Heart right ventricle (tissue), 16 donors: ENCODE measurements around the gene YBX2. TPM values are rescaled to one million over a fixed set of nuclear protein-coding genes. Genes with fewer than 3 reads are reported as not detected.

Experiments
- ATAC-seq, 8 donors: fragments of 200-7000 bp; cut with Tn5 transposase; one replicate each; pipeline ENCODE4 v1.9.1; 2020; ENCODE audit warnings: mild to moderate bottlenecking in 8 of 8, moderate library complexity in 8 of 8, moderate number of reproducible peaks in 1 of 8
- DNase-seq, 2 donors: peaks; one replicate each; pipeline ENCODE4 v3.0.0-alpha.2; 2020
- H3K27ac ChIP-seq, 10 donors: fragments of 200-600 bp; sonication (generic) in 2 of 10; one replicate each; pipeline versions ENCODE4 v1.5.0 to v1.8.0; 2020 to 2022; ENCODE audit warnings: mild to moderate bottlenecking in 3 of 10
- H3K27me3 ChIP-seq, 7 donors: fragments of 200-600 bp; one replicate each; pipeline ENCODE4 v1.8.0; 2021 to 2022; ENCODE audit warnings: mild to moderate bottlenecking in 2 of 7
- H3K36me3 ChIP-seq, 9 donors: fragments of 200-600 bp; sonication (generic) in 1 of 9; one replicate each; pipeline versions ENCODE4 v1.5.0 to v1.8.0; 2020 to 2022; ENCODE audit warnings: mild to moderate bottlenecking in 2 of 9
- H3K4me1 ChIP-seq, 9 donors: fragments of 200-600 bp; sonication (generic) in 1 of 9; one replicate each; pipeline versions ENCODE4 v1.5.0 to v1.8.0; 2020 to 2022; ENCODE audit warnings: mild to moderate bottlenecking in 4 of 9
- H3K4me3 ChIP-seq, 10 donors: fragments of 200-600 bp; sonication (generic) in 2 of 10; one replicate each; pipeline versions ENCODE4 v1.5.0 to v1.8.0; 2020 to 2022; ENCODE audit warnings: mild to moderate bottlenecking in 7 of 10, moderate library complexity in 2 of 10
- H3K9me3 ChIP-seq, 11 donors: fragments of 200-600 bp in 10 of 11; sonication (generic) in 2 of 11; one replicate each; pipeline versions ENCODE4 v1.5.0 to v1.8.0; 2013 to 2022; ENCODE audit warnings: mild to moderate bottlenecking in 2 of 11, control low read depth in 1 of 11, moderate library complexity in 1 of 11
- WGBS, 2 donors: extraction: QIAGEN DNeasy Blood & Tissue Kit; methylation state at CpG; one replicate each; pipeline ENCODE4 v1.1.7; 2013; ENCODE audit warnings: inconsistent platforms in 1 of 2; 5-methylcytosine and 5-hydroxymethylcytosine counted together
- intact Hi-C, 10 donors: fragments of 100-400 bp; cut with DNase I; formaldehyde crosslinking; loops; one replicate each; pipeline versions ENCODE4 v1.11.1 to v1.14.2; 2022
- polyA plus RNA-seq, 2 donors: library from polyadenylated mRNA; stranded (reverse); fragments of 200-250 nt; gene quantifications; one replicate each; pipeline ENCODE4 v1.2.3, GENCODE V29; 2013
- total RNA-seq, 10 donors: library from RNA; stranded (reverse); fragmentation: NEBNext Ultra II Directional in 3 of 10; extraction: Animal tissue kit (Norgen Biotek cat#: 25700) in 3 of 10; gene quantifications; one replicate each; pipeline versions ENCODE4 v1.2.1 to v1.2.4, GENCODE V29; 2021 to 2023
- TF ChIP-seq, protein P1 (sequence below), 9 donors: fragments of 200-600 bp; sonication (generic) in 2 of 9; IDR thresholded peaks; one replicate each; pipeline versions ENCODE4 v1.5.0 to v1.8.0; 2021 to 2022; ENCODE audit warnings: antibody characterized with exemption in 9 of 9, mild to moderate bottlenecking in 5 of 9, moderate library complexity in 1 of 9
- donor health status: Arrhythmogenic right ventricular cardiomyopathy.
- donor health status: ischemic (EF 13 %, LVEDD 7.1; RV severe dilation, severe dysfunction).
- donor health status: healthy with polysubstance abuse.
- donor health status: DM: no; HTN: yes; CAD: no.
- donor health status: DM: no; HTN: no; CAD: no.
- donor health status: ischemic (EF 25% LVEDD 6.9; RV normal size, moderate dysfunction).
- donor health status: ischemic (EF 25% LVEDD 5.7; RV mildly dilated, moderate dysfunction).
- donor health status: healthy.
- donor health status: DM: yes; HTN: yes; CAD: no.
- donor health status: Ischemic cardiomyopathy.
- donor health status: ischemic (EF 35%, LVEDD 5.7; RV mildly dilated, moderate dysfunction).
- donor health status: nonischemic (EF 11% LVEDD 7.7; RV severe dilation, severe dysfunction).
- donor health status: DM: yes; HTN: yes; CAD: no.
- donor health status: PGD.
- donor health status: ischemic (EF 29% LVEDD 5.4; RV normal size, mild dysfunction).
- donor health status: nonischemic (EF 23%, LVEDD 6.1; RV moderate dilation, normal function).

Gene YBX2
- total and polyA plus RNA-seq, 12 donors: 0.42 to 2.6 (median 1.2) TPM

DNA sequence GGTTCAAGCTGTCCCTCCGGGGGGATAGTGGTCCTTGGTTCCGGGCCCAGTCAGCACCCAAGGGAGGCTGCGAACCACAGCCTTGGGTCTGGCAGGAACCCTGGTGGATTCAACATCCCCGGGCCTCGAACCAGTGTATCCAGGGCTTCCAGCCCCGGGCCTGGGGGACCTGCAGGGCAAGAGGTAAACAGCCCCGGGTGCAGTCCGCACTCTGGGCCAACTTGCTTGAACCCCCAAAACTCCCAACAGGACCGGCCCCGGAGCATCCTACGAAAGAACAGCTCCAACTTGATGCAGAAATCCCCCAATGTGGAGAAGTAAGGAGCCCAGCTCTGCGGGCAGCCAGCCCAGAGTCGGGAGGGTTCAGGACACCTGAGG is 36.2 kb upstream of the YBX2 start:
- ATAC-seq (no peak), DNase-seq (no peak)
- WGBS, 2 donors: 63 to 64% methylated on average over 13 of the region's 13 CpGs
- intact Hi-C loops: loop anchor here in 1 of 10 donors (1.0 kb wide), 1 partner anchor 15 kb away; no protein-coding TSS in a partner anchor
- TF ChIP-seq, protein P1, sequence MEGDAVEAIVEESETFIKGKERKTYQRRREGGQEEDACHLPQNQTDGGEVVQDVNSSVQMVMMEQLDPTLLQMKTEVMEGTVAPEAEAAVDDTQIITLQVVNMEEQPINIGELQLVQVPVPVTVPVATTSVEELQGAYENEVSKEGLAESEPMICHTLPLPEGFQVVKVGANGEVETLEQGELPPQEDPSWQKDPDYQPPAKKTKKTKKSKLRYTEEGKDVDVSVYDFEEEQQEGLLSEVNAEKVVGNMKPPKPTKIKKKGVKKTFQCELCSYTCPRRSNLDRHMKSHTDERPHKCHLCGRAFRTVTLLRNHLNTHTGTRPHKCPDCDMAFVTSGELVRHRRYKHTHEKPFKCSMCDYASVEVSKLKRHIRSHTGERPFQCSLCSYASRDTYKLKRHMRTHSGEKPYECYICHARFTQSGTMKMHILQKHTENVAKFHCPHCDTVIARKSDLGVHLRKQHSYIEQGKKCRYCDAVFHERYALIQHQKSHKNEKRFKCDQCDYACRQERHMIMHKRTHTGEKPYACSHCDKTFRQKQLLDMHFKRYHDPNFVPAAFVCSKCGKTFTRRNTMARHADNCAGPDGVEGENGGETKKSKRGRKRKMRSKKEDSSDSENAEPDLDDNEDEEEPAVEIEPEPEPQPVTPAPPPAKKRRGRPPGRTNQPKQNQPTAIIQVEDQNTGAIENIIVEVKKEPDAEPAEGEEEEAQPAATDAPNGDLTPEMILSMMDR (IDR thresholded peaks at IDR 0.05): no peak
- peaks cover 0 to 13% (median 0%) of the 10 kb centered on the region in 9 donors for H3K36me3 ChIP-seq
- peak overlapping the region in 9 of 10 donors; percentile 77 to 96 (median 89) for H3K27ac ChIP-seq
- H3K27me3 ChIP-seq: peaks cover 0 to 19% (median 10%) of the 10 kb centered on the region in 7 donors
- H3K4me1 ChIP-seq: peaks cover 0 to 29% (median 20%) of the 10 kb centered on the region in 9 donors
- peak overlapping the region in 9 of 10 donors; percentile 70 to 94 (median 86) for H3K4me3 ChIP-seq
- no peaks in the 10 kb centered on the region for H3K9me3 ChIP-seq

DNA sequence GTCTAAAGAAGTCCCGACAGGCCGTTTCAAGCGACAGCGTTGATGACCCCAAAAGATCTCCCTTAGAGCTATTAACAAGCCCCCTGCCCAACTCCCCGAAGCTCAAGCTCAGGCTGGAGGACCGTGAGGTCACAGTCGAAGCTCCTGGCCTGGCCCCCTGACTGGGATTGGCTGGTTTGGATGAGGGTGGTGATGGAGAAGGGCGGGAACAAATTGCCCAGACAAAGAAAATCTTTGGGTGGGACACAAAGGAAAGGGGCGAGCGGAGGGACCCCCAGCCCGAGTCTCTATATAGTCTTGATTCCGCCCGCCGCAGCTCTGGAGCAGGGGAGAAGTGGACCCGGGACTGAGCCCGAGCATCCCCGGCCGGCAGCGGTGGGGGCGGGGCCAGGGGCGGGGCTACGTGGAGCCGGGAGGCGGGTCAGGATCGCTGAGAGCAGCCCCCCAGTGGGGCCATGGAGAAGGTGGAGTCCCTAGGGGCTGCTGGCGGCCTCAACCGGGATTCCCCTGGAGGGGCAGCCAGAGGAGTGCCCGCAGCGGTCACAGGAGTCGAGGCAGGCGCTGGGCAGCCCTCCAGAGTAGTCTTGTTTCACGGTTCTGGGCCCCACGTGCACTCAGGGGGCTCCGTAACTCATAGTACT is 35.7 kb upstream of the YBX2 start:
- WGBS, 2 donors: 0 to 1% methylated on average over 33 to 34 of the region's 34 CpGs
- DNase-seq (peak; percentile 77 to 80), ATAC-seq (peak; percentile 66 to 81 (median 72))
- Histone ChIP-seq H3K27me3 (peaks cover 0 to 14% (median 6%) of the 10 kb centered on the region in 7 donors), H3K4me3 (peak overlapping the region; percentile 70 to 94 (median 85)), H3K4me1 (peaks cover 0 to 27% (median 20%) of the 10 kb centered on the region in 9 donors), H3K9me3 (no peaks in the 10 kb centered on the region), H3K36me3 (peaks cover 0 to 17% (median 0%) of the 10 kb centered on the region in 9 donors), H3K27ac (peak overlapping the region; percentile 55 to 96 (median 89))
- intact Hi-C loops: loop anchor here in 2 of 10 donors (1.0 kb wide), 2 partner anchors 23 to 49 kb away; partner anchors contain the start of genes EIF5A (in 1 of the 2) and SLC2A4 (in 1 of the 2)
- TF ChIP-seq, protein P1 (IDR thresholded peaks at IDR 0.05): no peak

DNA sequence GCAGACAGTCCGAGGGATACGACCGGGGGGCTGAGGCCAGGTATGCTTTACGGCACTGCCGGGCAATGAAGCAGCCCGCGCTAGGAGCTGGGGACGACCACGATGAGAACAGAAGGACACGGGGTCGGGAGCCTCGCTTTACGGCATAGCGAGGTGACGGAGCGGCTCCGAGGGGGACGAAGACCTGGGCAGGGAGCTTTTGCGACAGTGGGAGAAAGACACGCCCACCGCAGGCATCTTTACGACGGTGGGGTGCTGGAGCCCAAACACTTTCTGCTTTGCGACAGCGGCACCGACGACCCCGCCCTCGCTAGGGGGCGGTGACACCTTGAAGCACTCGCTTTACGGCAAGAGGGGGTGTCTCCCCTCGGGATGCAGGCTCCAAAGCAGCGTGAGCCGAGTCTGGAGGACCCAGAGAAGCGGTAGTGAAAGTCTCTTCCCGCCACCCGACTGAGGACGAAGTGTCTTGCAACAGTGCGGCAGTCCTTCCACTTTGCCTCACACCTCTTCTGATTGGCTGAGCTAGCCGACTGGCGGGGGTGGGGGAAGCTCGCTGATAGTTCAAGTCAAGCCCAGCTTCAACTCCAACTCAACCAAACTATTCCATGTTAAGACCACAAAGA is 35.0 kb upstream of the YBX2 start:
- WGBS, 2 donors: 1% methylated on average over 43 of the region's 43 CpGs
- Histone ChIP-seq H3K27ac (peak overlapping the region; percentile 55 to 96 (median 89)), H3K27me3 (peaks cover 0 to 8% (median 1%) of the 10 kb centered on the region in 7 donors), H3K9me3 (no peaks in the 10 kb centered on the region), H3K36me3 (peaks cover 0 to 23% (median 6%) of the 10 kb centered on the region in 9 donors), H3K4me3 (peak overlapping the region; percentile 70 to 94 (median 85)), H3K4me1 (peaks cover 0 to 27% (median 20%) of the 10 kb centered on the region in 9 donors)
- DNase-seq (peak; percentile 98), ATAC-seq (peak; percentile 84 to 94 (median 91))
- TF ChIP-seq, protein P1 (IDR thresholded peaks at IDR 0.05): peak in 3 of 9 donors; percentile 20 to 28 (median 24)
- intact Hi-C loops: loop anchor here in 2 of 10 donors (1.0 kb wide), 2 partner anchors 22 to 48 kb away; partner anchors contain the start of genes EIF5A (in 1 of the 2) and SLC2A4 (in 1 of the 2)

DNA sequence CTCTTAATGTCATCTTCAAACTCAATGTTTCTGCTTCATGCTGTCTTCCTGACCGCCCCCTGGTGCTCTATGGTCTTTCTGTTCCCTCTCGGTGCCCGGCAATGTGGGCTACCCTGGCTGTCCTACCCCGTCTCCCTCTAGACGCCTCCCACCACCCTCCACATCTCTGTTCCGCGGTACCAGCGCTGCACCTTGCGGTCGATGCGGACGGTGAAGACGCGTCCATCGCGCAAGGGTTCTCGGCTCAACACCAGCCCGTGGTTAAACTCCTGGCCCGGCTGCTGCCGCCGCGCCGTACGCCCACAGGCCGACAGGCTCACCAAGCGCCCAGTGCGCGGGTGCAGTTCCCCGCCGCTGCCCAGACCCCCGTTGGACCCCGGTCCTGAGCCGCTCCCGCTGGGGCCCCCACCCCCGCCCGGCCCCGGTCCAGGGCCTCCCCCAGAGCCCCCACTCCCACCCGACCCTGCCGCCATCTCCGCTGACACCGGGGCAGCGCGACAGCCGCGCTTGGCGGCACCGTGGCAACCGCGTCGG is 34.5 kb upstream of the YBX2 start, which contains the start of gene NEURL4:
NEURL4 (minus strand) TSS at position 496 of the 534 bp plus-strand sequence; CDS start at position 473, 23 bp downstream.
- Histone ChIP-seq H3K9me3 (no peaks in the 10 kb centered on the region), H3K27ac (peak within 1 kb of the TSS; percentile 55 to 96 (median 89)), H3K4me3 (peak within 1 kb of the TSS; percentile 70 to 94 (median 85)), H3K36me3 (peaks cover 0 to 29% (median 10%) of the 10 kb centered on the region in 9 donors), H3K27me3 (peaks cover 0 to 6% (median 0%) of the 10 kb centered on the region in 7 donors), H3K4me1 (peaks cover 0 to 30% (median 20%) of the 10 kb centered on the region in 9 donors)
- TF ChIP-seq, protein P1 (IDR thresholded peaks at IDR 0.05): peak in 2 of 9 donors; percentile 8 to 17
- intact Hi-C loops: loop anchor here in 2 of 10 donors (1.0 kb wide), 2 partner anchors 22 to 48 kb away; partner anchors contain the start of genes EIF5A (in 1 of the 2) and SLC2A4 (in 1 of the 2)
- DNase-seq (no peak), ATAC-seq (peak in 4 of 8 donors; percentile 1 to 34 (median 13))
- WGBS, 2 donors: 1% methylated on average over 50 of the region's 50 CpGs
